ENCODE data around the gene RNU4-1. TPM values are rescaled to one million over a fixed set of nuclear protein-coding genes. Genes with fewer than 3 reads are reported as not detected.
"Not testable (repeated sequence)": the region's sequence is repeated elsewhere in the genome, so short reads cannot be mapped to it uniquely, and the experiment has no call there.

The RNU4-1 gene
- total RNA-seq, 2 experiments from 2014 or later = under 0.01 to 3,289 TPM

DNA sequence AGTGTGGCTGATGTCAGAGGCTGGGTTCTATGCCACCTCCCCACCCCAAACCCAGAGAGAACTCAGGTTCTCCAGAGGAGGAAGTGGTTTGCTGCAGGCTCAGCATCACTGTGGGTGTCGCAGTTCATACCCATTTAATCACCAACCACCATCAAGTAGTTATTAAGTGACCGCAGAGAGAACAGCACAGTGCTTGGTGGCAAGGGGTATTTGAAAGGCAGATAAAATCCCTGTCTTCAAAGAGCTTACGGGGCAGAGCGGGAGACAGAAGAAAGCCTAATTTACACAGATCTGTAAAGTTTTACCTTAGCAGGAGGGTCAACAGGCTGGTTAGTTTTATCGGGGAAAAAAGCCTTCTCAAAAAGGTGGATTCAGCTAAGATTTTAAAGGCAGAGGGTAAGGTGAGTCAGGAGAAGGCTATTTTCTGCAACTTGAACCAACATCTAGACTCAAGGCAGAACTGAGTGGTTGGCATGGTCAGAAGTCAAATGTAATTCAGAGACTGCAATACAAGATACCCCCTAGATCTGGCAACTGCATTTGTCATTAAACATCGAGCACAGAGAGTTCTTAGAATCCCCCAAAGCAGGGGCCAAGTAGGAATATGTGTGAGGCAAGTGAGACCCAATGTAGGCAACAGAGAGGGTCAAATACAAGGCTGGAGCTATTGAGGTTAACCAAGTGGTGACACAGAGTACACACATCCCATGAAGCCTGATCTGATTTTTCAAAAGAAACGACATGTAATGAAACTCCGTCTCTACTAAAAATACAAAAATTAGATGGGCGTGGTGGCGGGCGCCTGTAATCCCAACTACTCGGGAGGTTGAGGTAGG lies 40.7 kb downstream of the RNU4-1 start:
- intact Hi-C loops (cut with micrococcal nuclease; ENCODE audit: unreplicated experiment) = no loop called here
- peaks cover 8% of the 10 kb centered on the region for H3K4me1 ChIP-seq (ENCODE audit: insufficient read depth, low read length, poor library complexity, severe bottlenecking)
- no peak overlapping the region for H3K4me2 ChIP-seq (ENCODE audit: low read length)
- no peak overlapping the region for H3K4me3 ChIP-seq (ENCODE audit: low read depth, low read length, poor library complexity, severe bottlenecking)
- H4K20me1 ChIP-seq (ENCODE audit: insufficient read depth, low read length) = no peaks in the 10 kb centered on the region
- H3K79me2 ChIP-seq (ENCODE audit: insufficient read depth, low read depth, low read length) = no peaks in the 10 kb centered on the region
- no TSS peak for BruUV-seq (replicated peaks)
- no peak overlapping the region for H2AFZ ChIP-seq (ENCODE audit: low read length)
- H3K9me3 ChIP-seq (ENCODE audit: low read length) = no peaks in the 10 kb centered on the region
- H3K27ac ChIP-seq (ENCODE audit: low read depth, low read length, poor library complexity, severe bottlenecking) = no peak overlapping the region
- POLR2A ChIA-PET = interaction anchor here (0.5 to 0.6 kb wide), 2 partner anchors 8 to 11 kb away, joined by 3 read pairs; no protein-coding TSS in a partner anchor
- CTCF ChIA-PET (ENCODE audit: unreplicated experiment) = interaction anchor here (0.6 kb wide), 1 partner anchor 85 kb away, joined by 4 read pairs; no protein-coding TSS in a partner anchor
- H3K9me2 ChIP-seq (ENCODE audit: insufficient read depth, low read length) = no peaks in the 10 kb centered on the region
- TF ChIP-seq, protein P1, sequence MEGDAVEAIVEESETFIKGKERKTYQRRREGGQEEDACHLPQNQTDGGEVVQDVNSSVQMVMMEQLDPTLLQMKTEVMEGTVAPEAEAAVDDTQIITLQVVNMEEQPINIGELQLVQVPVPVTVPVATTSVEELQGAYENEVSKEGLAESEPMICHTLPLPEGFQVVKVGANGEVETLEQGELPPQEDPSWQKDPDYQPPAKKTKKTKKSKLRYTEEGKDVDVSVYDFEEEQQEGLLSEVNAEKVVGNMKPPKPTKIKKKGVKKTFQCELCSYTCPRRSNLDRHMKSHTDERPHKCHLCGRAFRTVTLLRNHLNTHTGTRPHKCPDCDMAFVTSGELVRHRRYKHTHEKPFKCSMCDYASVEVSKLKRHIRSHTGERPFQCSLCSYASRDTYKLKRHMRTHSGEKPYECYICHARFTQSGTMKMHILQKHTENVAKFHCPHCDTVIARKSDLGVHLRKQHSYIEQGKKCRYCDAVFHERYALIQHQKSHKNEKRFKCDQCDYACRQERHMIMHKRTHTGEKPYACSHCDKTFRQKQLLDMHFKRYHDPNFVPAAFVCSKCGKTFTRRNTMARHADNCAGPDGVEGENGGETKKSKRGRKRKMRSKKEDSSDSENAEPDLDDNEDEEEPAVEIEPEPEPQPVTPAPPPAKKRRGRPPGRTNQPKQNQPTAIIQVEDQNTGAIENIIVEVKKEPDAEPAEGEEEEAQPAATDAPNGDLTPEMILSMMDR (conservative IDR thresholded peaks at IDR 0.05; ENCODE audit: low read length) = no peak
- no peak for TF ChIP-seq EZH2phosphoT487 (IDR thresholded peaks at IDR 0.05; ENCODE audit: borderline replicate concordance, low read depth, low read length)
- no peaks in the 10 kb centered on the region for H3K36me3 ChIP-seq (ENCODE audit: insufficient read depth, low read length)
- no peak for DNase-seq (ENCODE audit: low spot score)

DNA sequence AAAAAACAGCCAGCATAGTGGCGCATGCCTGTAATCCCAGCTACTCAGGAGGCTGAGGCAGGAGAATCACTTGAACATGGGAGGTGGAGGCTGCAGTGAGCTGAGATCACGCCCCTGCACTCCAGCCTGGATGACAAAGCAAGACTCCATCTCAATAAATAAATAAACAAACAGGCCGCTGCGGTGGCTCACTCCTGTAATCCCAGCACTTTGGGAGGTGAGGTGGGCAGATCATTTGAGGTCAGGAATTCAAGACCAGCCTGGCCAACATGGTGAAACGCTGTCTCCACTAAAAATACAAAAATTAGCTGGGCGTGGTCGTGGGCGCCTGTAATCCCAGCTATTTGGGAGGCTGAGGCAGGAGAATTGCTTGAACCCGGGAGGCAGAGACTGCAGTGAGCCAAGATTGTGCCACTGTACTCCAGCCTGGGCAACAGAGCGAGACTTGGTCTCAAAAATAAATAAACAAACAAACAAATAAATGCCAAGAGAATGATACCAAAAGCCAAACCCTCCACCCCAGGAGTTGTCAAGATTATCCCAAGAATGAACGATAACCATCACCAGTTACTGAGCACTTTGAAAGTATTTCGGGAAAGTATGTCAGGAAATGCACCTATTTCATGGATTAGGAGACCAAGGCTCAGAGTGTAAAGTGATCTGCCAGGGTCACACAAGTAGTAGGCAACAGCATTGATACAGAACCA lies 41.5 kb downstream of the RNU4-1 start:
- H3K9me2 ChIP-seq (ENCODE audit: insufficient read depth, low read length); H3K4me1 ChIP-seq (ENCODE audit: insufficient read depth, low read length, poor library complexity, severe bottlenecking); H3K36me3 ChIP-seq (ENCODE audit: insufficient read depth, low read length); H3K27ac ChIP-seq (ENCODE audit: low read depth, low read length, poor library complexity, severe bottlenecking); intact Hi-C loops (cut with micrococcal nuclease; ENCODE audit: unreplicated experiment); H2AFZ ChIP-seq (ENCODE audit: low read length); H3K9me3 ChIP-seq (ENCODE audit: low read length); BruUV-seq (replicated peaks); H3K79me2 ChIP-seq (ENCODE audit: insufficient read depth, low read depth, low read length); DNase-seq (ENCODE audit: low spot score); H3K4me3 ChIP-seq (ENCODE audit: low read depth, low read length, poor library complexity, severe bottlenecking); H4K20me1 ChIP-seq (ENCODE audit: insufficient read depth, low read length); H3K4me2 ChIP-seq (ENCODE audit: low read length): not testable (repeated sequence)
- ChIA-PET POLR2A (interaction anchor here (0.5 kb wide), 1 partner anchor 9 kb away, joined by 3 read pairs; no protein-coding TSS in a partner anchor), CTCF (ENCODE audit: unreplicated experiment) (interaction anchor here (0.6 kb wide), 1 partner anchor 84 kb away, joined by 4 read pairs; no protein-coding TSS in a partner anchor)

DNA sequence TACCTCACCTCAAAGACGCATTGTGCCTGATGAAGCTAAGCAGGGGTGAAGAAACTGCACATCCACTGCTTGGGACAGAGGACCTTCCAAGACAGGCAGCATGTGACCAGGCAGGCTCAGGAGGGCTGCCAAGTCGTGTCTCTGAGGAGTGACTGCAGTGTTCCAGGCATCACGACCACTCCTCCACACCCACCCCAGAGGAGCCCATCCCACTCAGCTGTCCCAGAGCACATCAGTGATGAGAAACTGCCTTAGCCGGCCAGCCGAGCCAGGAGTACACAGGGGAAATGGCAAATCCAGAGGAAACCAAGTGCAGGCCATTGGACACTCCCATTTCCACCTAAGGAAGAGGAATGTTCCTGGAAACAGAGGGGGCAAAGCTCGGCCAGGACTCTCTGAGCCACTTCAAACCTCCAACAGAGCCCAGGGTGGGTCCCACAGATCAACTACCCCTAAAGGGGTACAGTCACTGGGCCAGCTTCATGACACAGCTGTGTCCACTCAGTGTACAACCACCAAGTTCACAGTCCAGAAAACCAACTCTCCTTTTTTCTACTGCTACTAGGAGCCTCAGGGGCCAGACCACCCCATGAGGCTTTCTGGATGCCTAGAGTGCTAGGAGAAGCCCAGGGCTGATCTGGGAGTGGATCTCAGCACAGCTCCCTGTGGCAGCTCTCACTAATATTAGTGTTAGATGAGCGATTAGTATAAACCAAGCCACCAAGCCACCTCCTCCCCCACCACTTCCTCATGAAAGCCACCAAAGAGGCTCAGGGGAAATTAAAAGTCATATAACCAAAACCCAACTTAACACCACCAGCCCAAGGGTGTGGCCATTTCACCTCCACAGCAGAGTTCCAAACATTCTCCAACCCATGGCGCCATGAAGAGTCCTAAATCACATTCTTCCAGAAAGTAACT lies 42.9 kb downstream of the RNU4-1 start:
- Histone ChIP-seq H3K4me2 (ENCODE audit: low read length) (no peak overlapping the region), H3K36me3 (ENCODE audit: insufficient read depth, low read length) (no peaks in the 10 kb centered on the region), H4K20me1 (ENCODE audit: insufficient read depth, low read length) (no peaks in the 10 kb centered on the region), H3K9me3 (ENCODE audit: low read length) (no peaks in the 10 kb centered on the region), H3K9me2 (ENCODE audit: insufficient read depth, low read length) (no peaks in the 10 kb centered on the region), H2AFZ (ENCODE audit: low read length) (no peak overlapping the region), H3K4me3 (ENCODE audit: low read depth, low read length, poor library complexity, severe bottlenecking) (no peak overlapping the region), H3K4me1 (ENCODE audit: insufficient read depth, low read length, poor library complexity, severe bottlenecking) (peaks cover 8% of the 10 kb centered on the region), H3K27ac (ENCODE audit: low read depth, low read length, poor library complexity, severe bottlenecking) (no peak overlapping the region), H3K79me2 (ENCODE audit: insufficient read depth, low read depth, low read length) (no peaks in the 10 kb centered on the region)
- ChIA-PET CTCF (ENCODE audit: unreplicated experiment) (no interaction called here), POLR2A (interaction anchor here (0.5 to 1.1 kb wide), 4 partner anchors 10 to 242 kb away, joined by 3 to 8 read pairs (median 4); no protein-coding TSS in a partner anchor)
- TF ChIP-seq, protein P1 (conservative IDR thresholded peaks at IDR 0.05; ENCODE audit: low read length) = no peak
- TF ChIP-seq EZH2phosphoT487 (IDR thresholded peaks at IDR 0.05; ENCODE audit: borderline replicate concordance, low read depth, low read length) = no peak
- BruUV-seq (replicated peaks) = no TSS peak
- intact Hi-C loops (cut with micrococcal nuclease; ENCODE audit: unreplicated experiment) = no loop called here
- DNase-seq (ENCODE audit: low spot score) = no peak

All from OCI-LY7 (cell line).